Hypothalamus (tissue), 51 donors: ENCODE results near the gene ZNF506.
"Not testable (repeated sequence)": the region's sequence is repeated elsewhere in the genome, so short reads cannot be mapped to it uniquely, and the experiment has no call there.

Source experiments
- DNase-seq, 51 donors: peaks; one replicate each; lab custom pipeline; 2025; lab: John Stamatoyannopoulos, UW

Gene ZNF506

GRCh38 chr19:19746286-19747213 lies 75.0 kb downstream of the ZNF506 start:
- DNase-seq = no peak

- DNase-seq = no peak
Measured at GRCh38 chr19:19745496-19746285, 75.9 kb downstream of the ZNF506 start.

GRCh38 chr19:19744641-19745040 lies 76.9 kb downstream of the ZNF506 start:
- no peak for DNase-seq

GRCh38 chr19:19743921-19744320 lies 77.6 kb downstream of the ZNF506 start:
- DNase-seq = not testable (repeated sequence)

GRCh38 chr19:19743176-19743575 lies 78.4 kb downstream of the ZNF506 start:
- no peak for DNase-seq

- no peak for DNase-seq
Measured at GRCh38 chr19:19742773-19743172, 78.8 kb downstream of the ZNF506 start.
